DMS53 (cell line): ENCODE results near the gene DAB2.
"Not testable (repeated sequence)": the region's sequence is repeated elsewhere in the genome, so short reads cannot be mapped to it uniquely, and the experiment has no call there.

ENCODE experiments used
- DNase-seq: peaks from one replicate; lab custom pipeline; 2025; lab: John Stamatoyannopoulos, UW

The DAB2 gene

GRCh38 chr5:39420482-39421145 lies 4.2 kb downstream of the DAB2 start:
- no peak for DNase-seq

DNA sequence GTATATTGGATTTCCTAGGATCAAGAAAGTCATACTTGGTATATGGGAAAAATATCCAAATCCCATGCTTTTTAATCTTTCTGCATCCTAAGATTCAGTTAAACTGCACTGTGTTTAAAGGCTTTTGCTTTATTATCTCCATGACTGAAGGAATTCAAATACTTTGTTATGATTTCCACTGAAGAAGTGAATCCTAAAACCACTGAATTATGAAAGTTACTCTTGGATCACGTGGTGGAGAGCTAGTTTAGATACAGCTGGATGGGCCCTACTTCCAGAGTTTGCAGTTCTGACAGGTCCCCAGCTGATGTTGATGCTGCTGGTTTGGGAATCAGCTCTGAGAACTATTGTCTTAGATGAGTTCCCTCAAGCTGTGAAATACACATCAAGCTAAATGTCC lies 5.0 kb downstream of the DAB2 start:
- no peak for DNase-seq

DNA sequence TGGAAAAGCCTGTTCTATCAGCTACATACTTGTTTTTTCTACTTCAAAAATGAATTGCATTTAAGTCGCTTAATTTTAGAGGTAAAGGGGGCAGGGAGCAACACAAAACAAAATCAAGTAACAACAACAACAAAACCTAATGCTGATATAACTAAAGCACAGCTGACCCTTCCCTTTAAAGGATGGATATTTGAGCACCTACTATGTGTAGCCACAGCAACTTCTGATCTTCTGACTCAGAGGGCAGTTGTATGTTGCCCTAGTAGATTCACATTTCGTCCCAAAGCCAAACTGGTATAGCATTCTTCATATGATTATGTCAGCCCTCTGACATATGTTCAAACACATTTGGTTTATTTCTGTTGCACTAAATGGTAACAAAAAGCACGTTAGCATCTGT lies 6.8 kb downstream of the DAB2 start:
- DNase-seq: no peak

DNA sequence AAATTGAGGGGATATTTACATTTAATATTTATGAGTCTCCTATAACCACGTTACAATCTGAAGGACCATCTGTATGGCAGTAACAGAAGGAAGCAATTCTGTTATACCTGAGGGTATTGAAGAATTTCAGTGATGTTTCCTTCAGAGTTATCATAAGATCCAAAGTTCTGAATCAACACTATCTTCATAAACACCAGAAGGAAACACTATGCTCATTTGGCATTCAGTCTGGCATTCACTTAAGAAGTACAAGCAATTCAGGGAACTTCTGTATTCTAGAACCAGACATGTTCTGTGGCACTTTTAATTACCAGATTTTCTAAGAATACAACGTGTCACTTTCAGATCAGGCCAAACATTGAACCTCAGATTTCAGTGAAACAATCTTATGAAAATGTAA lies 9.6 kb downstream of the DAB2 start:
- DNase-seq: no peak

DNA sequence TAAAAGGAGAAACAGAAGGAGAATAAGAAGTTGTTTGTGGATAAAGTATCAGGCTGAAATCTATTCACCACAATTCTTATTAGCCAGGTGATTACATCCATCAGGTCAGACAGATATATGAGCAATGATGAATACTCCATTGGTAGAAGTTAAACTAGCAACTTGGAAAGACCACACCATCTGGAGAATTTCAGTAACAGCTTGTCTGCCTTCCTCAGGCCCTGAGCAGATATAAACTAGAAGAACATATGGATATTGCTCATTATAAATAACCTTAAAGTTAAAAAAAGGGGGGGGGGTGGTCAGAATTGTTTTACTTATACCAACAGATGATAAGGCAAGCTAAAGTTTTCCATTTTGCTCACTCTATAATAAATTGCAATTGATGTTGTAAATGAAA lies 10.4 kb downstream of the DAB2 start:
- no peak for DNase-seq

GRCh38 chr5:39413771-39414170 lies 11.0 kb downstream of the DAB2 start:
- DNase-seq: no peak

DNA sequence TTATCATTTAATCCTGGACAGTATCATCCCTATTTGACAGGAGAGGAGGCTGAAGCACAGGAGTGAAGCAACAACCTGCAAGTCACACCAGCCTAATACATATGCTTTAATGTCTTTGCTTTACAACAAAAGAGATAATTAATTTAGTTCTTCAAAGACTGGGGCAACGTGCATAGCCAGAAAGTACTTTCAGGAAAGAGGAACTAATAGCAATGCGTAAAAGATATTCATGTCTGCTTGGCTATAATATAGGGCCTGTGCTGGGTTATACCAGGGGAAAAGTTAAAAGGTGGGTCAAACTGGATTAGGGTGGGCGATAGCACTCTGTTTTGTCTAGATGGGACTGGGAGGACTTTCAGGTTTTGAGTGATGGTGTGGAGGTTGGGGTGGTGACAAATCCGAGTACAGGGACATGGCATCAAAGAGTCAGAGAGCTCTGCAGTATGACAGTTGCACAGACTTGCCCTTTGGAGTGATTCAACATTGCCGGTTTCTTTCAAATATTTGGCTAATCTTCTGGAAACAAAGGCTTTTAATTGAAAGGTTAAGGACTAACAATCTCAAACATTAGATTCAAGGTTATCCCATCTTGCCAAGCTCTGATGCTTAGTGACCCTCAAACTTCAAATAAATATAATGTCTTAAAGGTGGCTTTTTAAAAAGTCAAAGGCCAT lies 11.9 kb downstream of the DAB2 start:
- no peak for DNase-seq

DNA sequence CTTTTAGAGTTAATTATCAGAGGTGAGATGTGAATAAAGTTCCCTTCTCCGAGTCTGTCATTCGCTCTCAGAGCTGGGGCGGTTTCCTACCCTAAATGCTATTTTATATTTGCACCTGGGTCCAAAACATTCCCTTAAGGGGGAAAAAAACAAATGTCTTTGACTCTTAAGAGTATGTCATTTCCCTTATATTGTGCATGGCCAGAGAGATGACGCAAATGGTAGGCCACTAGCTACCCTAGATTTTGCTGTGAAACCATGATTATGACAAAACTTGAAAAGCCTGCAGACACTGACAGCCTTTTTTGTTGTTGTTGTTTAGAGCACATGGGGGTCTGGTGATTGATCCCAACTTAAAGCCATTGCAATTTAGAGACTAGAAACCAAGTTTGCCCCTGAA lies 12.8 kb downstream of the DAB2 start:
- DNase-seq: no peak

- peak; percentile 37 for DNase-seq
Observed at GRCh38 chr5:39411061-39411460, 13.7 kb downstream of the DAB2 start.

- DNase-seq: no peak
Observed at GRCh38 chr5:39409033-39409432, 15.7 kb downstream of the DAB2 start.

- DNase-seq: peak; percentile 21
Observed at GRCh38 chr5:39405083-39405843, 19.5 kb downstream of the DAB2 start.

DNA sequence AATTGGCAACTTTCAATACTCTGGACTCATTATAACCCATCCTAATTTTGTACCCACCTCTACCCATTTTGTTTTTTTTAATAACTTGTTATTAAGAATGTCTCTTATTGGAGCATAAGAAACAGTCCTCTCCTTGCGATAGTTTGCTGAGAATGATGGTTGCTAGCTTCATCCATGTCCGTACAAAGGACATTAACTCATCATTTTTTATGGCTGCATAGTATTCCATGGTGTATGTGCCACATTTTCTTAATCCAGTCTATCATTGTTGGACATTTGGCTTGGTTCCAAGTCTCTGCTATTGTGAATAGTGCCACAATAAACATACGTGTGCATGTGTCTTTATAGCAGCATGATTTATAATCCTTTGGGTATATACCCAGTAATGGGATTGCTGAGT lies 21.0 kb downstream of the DAB2 start:
- DNase-seq: not testable (repeated sequence)

DNA sequence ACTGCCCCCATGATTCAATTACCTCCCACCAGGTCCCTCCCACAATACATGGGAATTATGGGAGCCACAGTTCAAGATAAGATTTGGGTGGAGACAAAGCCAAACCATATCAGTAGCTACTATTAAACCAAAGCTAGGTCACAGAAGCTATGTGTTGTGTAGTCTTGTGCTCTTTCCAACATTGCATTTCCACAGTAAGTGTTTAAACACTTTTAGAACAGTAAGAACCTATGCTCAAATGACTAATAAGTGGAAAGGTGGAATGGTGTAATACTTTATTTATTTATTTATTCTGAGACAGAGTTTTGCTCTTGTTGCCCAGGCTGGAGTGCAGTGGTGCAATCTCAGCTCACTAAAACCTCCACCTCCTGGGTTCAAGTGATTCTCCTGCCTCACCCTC lies 22.6 kb downstream of the DAB2 start:
- not testable (repeated sequence) for DNase-seq

GRCh38 chr5:39400713-39401578 lies 23.8 kb downstream of the DAB2 start:
- DNase-seq: no peak

GRCh38 chr5:39399135-39400036 lies 25.4 kb downstream of the DAB2 start:
- DNase-seq: peak; percentile 17

DNA sequence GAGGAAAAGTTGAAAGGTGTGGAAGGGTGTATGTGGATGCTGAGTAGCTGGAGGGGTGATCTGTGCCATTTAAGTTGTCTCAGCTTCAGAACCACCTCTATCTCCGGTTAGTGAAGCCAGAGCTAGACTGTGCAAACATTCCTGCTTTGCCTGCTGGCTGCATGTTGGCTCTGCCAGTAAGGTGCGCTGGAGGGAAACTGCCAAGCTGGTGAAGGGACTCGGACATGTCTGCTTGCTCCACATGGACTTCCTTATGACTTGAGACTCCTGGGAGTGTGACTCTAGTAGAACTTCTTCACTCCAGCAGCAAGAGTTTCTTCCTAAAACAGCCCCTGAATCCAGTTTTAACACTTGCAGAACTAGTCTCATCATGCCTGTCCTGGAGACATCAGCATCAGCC lies 27.9 kb downstream of the DAB2 start:
- no peak for DNase-seq

- DNase-seq: no peak
Observed at GRCh38 chr5:39395521-39395920, 29.3 kb downstream of the DAB2 start.

GRCh38 chr5:39394946-39395345 lies 29.8 kb downstream of the DAB2 start:
- DNase-seq: no peak

- no peak for DNase-seq
Observed at GRCh38 chr5:39390945-39391344, 33.8 kb downstream of the DAB2 start.

- DNase-seq: no peak
Observed at GRCh38 chr5:39387293-39387692, 37.5 kb downstream of the DAB2 start.

DNA sequence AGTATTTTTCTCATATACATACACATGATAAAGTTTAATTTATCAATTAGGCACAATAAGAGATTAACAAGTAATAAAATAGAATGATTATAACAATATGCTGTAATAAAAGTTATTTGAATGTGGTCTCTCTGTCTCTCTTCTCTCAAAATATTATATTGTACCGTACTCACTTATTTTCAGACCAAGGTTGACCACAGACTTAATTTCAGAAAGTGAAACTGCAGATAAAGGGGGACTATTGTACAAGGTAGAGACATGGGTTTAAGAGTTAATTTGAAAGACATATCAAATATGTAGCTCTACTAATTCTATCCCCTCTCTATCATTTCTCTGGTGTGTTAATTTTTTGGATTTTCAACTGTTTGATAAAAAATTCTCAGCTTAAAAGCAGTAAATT lies 40.5 kb downstream of the DAB2 start:
- DNase-seq: no peak
